ENCODE measurements around the gene CDH4. TPM values are rescaled to one million over a fixed set of nuclear protein-coding genes. Genes with fewer than 3 reads are reported as not detected.

The CDH4 gene
- polyA plus RNA-seq, 5 donors = 3.6 to 8.1 (median 4.7) TPM

- no peak for DNase-seq
Observed at GRCh38 chr20:61355585-61355984, 103.5 kb downstream of the CDH4 start.

DNA sequence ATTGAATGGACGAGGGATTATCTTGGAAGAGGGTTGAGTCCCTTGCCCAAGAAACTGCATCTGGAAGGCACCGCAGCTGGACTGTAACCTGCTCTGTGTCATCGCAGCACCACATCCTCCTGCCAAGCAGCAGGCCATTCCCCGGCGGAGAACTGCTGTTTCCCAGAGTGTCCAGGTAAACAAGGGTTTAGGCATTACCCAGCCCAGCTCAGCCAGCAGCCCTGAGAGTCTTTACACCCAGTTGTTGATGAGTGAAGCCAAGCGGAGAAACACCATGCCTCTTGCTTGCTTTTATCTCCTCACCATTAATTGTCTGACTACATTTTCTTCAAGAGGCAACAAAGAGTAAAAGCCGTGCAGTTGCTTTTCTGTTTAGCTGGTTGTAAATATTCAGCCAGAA, 104.1 kb downstream of the CDH4 start:
- no peak for DNase-seq

- no peak for DNase-seq
Observed at GRCh38 chr20:61357119-61357518, 105.1 kb downstream of the CDH4 start.

DNA sequence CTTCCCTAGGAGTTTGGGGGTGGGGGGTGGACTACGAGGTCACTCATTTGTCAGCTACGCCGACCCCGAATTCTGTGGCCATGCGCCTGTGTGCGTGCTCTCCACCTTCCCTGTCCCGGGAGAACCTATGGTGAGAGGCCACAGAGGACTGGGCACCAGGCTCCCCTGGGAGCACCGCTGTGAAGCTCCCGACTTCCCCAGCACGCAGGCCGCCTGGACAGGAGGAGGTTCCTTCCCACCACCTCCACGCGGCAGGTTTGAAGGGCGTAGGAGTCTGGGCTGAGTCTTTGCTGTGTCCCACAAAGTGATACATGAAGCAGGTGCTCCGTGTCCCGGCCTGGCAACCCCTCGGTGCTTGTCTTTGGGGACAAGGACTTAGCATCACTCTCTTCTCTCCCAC, 107.2 kb downstream of the CDH4 start:
- no peak for DNase-seq

DNA sequence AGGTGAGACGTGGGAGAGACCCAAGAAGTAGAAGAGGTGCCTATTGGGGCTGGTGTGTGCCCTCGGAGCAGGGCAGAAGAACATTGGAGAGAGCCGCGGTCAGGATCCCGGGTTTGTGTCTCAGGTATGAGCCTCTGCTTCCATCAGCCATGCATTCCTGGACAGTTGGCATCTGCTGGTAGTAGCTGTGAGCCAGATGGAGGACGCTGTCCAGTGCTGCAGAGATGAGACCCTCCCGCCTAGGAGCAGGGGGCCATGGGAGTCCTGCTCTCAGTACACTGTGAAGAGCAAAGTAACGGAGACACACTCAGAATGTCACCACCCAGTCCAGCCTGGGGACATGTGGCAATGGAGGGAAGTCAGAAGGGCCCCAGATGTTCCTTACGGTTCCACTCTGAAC, 108.2 kb downstream of the CDH4 start:
- no peak for DNase-seq

GRCh38 chr20:61360940-61361339, 108.9 kb downstream of the CDH4 start:
- no peak for DNase-seq

DNA sequence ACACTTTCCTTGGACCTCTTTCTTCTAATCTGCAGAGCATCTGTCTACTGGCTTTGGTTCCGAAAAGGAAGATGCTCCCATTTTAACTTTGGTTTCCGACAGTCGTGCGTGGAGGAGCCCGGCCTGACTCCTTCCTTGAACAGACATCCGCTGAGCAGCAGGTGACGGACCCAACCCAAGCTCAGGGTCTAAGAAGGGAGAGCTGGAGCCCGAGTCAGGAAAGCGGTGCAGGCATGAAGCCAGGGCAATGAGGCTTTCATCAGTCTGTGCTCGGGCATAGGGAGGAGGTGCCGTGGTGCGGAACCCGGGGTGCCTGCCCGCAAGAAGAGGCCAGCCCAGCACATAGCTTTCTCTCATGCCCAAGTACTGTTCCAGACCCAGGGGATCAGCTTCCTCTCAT, 109.4 kb downstream of the CDH4 start:
- DNase-seq = no peak

DNA sequence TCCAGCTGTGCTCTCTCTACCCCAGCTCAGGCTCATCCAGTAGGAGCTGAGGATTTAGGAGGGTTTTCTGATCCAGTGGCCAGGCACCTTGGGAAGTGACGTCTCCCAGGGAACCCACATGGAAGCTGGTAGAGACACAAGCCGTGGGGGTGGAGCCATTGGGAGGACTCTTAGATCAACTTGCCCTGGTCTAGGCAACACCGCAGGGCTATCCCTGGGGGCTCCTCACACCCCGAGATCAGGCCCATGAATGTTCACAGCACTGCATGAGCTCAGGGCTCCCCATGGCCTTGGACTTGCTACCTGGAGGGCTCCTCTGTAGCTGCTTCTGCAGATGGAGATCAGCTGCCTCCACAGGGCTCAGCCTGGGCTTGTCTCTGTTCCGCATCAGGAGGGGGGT, 112.1 kb downstream of the CDH4 start:
- DNase-seq = no peak

DNA sequence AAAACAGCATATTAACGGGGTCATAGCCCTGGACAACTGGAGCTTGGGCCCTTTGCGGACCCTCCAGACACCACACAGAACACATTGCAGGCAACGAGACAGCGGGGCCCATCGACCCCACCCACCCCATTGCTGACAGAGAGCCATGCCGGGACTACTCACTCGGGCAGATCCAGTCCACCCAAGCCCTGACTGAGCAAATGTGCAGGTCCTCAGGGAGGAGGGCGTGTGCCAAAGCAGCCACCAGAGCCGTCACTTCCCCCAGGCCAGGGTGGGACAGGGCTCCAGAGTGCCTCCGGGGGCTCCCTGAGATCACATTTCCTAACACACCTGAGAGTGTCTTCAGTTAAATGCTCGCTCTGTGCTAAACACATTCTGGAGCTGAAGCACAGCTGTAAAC, 114.9 kb downstream of the CDH4 start:
- no peak for DNase-seq

DNA sequence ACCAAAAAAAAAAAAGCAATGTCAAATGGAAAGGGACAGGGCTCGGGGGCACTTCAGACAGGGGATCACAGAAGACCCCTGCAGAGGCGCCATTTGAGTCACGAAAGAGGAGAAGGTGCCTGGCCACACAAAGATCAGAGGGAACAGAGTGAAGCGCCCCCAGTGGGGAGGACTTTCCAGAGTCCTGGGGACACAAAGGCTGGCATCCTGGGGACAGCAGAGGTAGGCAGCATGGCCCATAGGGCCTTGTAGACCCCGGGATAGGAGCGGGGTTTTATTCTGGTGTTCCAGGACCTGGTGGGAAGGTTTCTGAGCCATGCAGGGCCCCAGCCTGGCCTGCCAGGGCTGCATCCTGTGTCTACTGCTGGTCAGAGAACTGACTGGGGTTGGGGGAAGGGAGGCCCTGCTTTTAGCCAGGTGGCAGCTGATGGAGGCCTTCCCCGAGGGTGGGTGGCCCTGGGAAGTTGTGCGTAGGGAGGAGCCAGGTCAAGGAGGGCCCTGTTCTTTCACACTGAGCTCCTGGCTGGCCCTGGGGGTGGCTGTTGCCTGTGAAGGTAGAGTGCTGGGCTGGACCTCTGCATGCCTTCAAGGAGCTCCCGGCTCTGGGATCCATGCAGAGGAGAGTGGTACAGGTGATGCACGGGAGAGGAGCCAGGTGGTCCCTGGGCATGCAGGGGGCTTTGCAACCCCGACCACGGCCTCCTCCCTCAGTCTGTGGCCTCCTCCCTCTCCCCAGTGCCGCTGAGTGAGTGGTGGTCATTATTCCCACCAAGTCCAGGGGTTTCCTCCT, 117.9 kb downstream of the CDH4 start:
- no peak for DNase-seq

DNA sequence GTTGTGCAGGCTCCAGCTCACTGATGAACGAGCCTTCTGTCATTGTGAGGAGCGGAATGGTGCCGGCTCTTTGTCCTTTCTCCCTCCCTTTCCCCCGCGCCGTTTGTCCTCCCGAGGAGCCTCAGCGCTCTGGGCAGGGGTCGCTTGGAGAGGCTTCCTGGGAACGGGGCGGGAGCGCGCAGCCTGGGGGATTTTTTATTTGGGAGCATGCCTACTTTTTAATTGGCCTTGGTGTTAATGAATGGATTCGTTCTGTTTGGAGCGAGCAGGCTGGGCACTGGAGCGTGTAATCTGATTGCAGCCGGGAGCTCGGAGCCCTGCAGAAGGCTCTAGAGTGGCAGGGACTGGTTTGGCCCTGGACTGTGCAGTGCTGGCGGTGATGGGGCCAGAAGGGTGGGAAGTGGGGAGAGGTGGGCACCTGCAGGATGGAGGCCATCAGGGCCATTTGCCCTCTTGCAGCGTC, 118.8 kb downstream of the CDH4 start:
- DNase-seq = no peak

DNA sequence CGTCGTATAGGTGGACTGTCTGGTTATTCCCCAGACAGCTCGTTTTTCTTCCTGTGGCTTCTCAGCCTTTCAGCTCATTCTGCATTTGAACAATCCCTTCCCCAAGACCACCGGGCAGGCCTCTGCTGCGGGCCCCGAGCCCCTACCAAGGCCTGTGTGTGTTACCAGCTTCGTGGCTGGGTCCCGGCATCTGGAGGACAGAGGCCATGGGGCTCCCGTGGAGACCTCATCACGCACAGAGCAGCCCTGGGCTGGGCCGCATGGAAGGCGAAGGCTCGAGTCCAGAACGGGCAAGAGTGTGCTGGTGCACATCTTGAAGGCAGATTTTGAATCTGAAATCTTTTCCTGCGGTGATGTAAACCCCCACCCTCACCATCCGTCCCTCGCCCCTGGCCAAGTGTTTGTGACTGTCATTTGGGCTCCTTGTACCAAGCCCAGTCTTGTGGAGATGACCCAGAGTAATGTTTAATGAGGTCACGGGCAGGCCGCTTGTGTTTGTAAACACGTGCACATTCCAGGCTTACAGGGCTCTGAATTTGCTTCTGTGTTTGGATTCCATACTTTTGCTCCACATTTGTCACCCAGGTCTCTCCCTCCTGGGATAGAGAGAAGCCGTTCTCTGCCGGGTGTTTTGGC, 119.6 kb downstream of the CDH4 start:
- DNase-seq = no peak

GRCh38 chr20:61372137-61373054, 120.3 kb downstream of the CDH4 start:
- DNase-seq = no peak

GRCh38 chr20:61373055-61373399, 121.0 kb downstream of the CDH4 start:
- DNase-seq = no peak

GRCh38 chr20:61373956-61374545, 122.0 kb downstream of the CDH4 start:
- no peak for DNase-seq

DNA sequence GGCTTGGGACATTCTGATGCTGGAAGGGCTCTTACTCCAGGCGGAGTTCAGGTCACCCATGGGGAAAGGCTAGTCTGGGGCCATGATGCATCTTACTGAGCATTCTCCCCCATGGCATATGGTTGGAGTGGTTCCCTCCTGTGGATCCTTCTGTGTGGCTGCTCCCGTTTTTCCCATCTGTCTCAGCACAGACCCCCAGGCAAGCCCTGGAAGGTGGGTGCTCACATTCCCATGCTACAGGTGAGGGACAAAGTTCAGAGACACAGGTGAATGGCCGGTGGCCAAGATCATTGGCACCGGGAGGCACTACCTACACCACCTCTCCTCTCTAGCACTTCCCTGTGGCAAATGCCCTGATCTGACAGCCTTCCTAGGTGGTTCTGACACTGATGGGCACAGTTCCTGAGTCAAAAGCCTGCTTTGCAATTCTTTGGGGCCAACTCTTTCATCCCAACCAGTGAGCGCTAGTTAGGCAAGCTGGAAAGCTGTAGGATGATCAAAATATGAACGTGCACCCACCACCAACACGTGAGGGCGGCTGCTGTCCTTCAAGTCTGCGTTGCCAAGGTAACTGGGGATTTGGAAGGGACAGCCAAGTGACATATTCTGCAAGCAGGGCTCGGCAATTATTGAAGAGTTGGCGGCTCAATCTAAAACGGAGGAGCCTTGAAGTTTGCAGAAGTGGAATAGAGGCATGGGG, 124.6 kb downstream of the CDH4 start:
- no peak for DNase-seq

GRCh38 chr20:61378694-61379355, 126.8 kb downstream of the CDH4 start:
- no peak for DNase-seq

- DNase-seq = no peak
Observed at GRCh38 chr20:61379898-61380544, 128.0 kb downstream of the CDH4 start.

DNA sequence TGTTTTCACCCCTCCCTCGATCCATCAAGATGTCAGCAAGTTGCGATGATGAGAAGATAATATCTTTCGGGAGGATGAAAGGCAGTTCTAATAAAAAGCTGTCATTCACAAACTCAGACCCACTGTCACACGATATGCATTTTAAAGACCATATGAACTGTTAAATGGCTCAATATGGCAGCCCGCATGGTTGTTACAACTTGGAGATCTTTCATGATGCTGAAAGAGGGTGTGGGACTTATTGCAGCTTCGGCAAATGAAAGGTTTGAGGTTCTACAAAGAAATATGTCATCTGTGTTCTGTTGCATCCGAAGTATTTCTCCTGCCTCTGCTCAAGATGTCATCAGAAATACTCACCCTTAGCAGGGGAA, 128.5 kb downstream of the CDH4 start:
- DNase-seq = no peak

DNA sequence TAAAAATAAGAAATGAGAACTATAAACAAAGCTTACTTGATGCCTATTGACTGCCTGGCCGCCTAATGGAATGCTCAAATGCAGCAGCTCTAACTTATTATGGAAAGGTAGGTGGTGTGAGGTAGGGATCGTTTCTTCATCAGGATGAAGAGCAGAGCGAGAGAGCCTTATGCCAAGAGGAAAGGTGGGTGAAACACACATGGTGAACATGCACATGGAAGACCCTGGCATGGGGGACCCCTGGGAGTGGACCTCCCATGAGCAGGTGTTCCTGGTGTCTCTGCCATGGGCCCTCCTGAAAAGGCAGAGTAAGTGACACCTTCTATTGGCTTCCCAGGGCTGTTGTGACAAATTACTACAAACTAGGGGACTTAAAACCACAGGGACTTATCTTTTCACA, 130.1 kb downstream of the CDH4 start:
- DNase-seq = no peak

GRCh38 chr20:61385296-61385695, 133.2 kb downstream of the CDH4 start:
- DNase-seq = no peak
